HG03442 (cell line): ENCODE measurements around the gene GALNT16.
A peak's percentile ranks its signal among the peaks of the same experiment; 100 is the strongest.
"Not testable (repeated sequence)": the region's sequence is repeated elsewhere in the genome, so short reads cannot be mapped to it uniquely, and the experiment has no call there.

ENCODE experiments used
- ATAC-seq: cut with Tn5 transposase; IDR thresholded peaks from one replicate; pipeline ENCODE4 v1.9.1; 2021; ENCODE audit warnings: mild to moderate bottlenecking, moderate library complexity; ENCODE audit not compliant: unreplicated experiment

The GALNT16 gene

DNA sequence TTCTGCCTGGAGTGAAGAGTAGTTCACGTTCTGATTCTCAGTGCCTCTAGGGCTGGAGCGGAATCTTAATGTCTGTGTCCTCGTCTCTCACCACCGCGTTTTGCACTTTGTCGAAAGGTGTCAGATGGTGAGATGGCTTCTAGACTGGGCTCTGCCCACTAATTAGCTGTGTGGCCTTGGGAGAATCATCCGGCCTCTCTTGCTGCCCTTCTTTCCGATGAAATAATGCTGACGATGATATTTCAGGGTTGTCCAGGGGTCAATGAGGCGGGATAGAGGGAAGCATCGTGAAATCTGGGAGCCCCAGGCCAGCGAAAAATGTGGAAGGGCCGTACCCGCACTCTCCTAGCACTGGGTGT lies 811 bp upstream of the GALNT16 start:
- no peak for ATAC-seq

- no peak for ATAC-seq
Measured at GRCh38 chr14:69260190-69260860, 367 bp downstream of the GALNT16 start.

GRCh38 chr14:69260861-69261564 lies 1.1 kb downstream of the GALNT16 start:
- no peak for ATAC-seq

- no peak for ATAC-seq
Measured at GRCh38 chr14:69261761-69262331, 1.9 kb downstream of the GALNT16 start.

- no peak for ATAC-seq
Measured at GRCh38 chr14:69262516-69262915, 2.6 kb downstream of the GALNT16 start.

DNA sequence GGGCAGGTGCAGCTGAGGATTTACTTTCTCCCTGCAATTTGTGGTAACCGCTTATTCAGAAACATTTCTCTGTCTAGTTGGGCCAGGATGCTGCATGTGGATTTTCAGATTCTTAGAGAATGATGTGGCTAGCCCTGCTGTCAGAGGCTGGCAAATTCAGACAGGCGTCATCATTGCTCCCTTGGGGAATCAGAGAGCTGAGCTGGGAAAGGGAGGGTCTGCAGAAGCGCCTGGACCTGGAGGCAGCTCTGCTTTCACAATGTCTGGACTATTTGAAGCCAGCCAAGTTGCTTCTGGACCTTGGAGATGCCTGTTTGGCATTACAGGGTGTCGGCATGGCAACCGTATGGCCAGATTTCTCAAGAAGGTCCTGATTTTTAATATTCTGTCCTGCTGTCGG lies 3.4 kb downstream of the GALNT16 start:
- ATAC-seq: no peak

DNA sequence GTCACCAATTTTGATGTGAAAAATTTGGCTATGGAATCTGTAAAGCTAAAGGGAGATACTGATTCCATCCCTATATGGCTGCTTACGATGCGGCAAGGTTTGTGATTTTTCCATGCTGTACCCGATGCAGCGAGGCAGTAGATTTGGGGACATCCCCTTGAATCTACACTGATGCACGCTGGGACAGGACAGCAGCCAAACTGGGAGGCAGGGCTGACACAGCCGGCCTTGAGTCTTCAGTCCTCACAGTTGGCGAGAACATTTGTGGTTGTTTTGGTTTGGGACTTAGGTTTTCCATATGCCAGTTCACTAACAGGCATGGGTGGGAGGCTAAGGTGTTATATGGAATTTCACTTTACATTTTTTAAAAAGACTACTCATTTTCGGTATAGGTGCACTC lies 3.8 kb downstream of the GALNT16 start:
- no peak for ATAC-seq

- ATAC-seq: no peak
Measured at GRCh38 chr14:69266572-69267345, 6.8 kb downstream of the GALNT16 start.

DNA sequence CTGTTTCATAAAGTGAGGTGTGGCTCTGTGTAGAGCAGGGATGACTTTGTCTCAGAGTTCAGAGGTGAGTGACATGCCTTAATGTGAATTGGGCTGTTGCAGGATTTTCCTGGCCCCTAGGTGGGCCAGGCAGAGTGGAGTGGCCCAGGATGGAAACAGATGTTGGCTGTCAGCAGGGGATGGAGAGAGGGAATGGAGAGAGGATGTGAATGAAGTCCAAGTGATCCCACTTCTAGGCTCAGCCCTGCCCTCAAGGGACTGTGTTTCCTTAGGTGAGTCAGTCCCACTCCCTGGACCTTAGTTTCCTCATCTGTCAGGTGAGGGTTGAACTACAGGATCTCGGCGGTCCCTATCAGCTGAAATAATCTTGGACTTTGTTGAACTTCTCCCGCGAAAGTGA lies 7.5 kb downstream of the GALNT16 start:
- no peak for ATAC-seq

GRCh38 chr14:69268223-69268622 lies 8.3 kb downstream of the GALNT16 start:
- ATAC-seq: no peak

GRCh38 chr14:69268763-69269162 lies 8.8 kb downstream of the GALNT16 start:
- no peak for ATAC-seq

GRCh38 chr14:69269381-69269780 lies 9.4 kb downstream of the GALNT16 start:
- ATAC-seq: no peak

DNA sequence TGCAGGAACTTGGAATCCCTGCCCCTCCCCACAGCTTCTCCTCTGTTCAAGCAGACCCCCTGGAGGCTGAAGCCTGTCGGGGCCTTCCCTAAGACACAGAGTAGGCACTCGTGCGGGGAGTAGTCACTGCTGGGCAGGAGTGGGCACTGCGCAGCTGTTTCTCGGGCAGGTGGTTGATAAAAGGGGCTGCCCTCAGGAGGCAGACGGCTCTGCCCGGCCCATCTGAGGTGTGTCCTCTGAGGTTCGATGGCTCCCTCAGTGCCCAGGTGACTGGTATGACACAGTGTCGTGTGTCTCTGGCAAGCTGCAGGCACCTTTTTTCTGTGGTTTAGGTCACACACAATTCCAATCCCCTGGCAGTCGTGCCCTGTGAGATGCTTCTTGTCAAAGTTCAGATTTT lies 10.1 kb downstream of the GALNT16 start:
- no peak for ATAC-seq

- ATAC-seq: no peak
Measured at GRCh38 chr14:69270795-69271708, 11.1 kb downstream of the GALNT16 start.

DNA sequence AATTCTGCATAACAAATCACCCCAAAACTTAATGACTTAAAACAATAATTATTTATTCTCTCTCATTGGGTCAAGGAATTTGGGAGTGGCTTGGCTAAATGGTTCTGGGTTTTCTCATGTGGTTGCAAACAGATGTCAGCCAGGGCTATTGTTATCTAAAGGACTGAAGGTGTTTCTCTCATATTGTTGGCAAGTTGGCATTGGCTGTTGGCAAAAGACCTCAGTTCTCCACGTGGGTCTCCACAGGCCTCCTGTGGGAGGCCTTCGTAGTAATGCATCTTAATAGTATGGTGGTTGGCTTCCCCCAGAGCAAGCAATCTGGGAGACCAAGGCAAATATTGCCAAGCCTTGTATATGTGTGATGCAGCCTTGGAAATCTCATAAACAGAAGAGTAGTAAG lies 14.4 kb downstream of the GALNT16 start:
- ATAC-seq: no peak

- ATAC-seq: no peak
Measured at GRCh38 chr14:69275331-69275730, 15.4 kb downstream of the GALNT16 start.

GRCh38 chr14:69277356-69277755 lies 17.4 kb downstream of the GALNT16 start:
- ATAC-seq: not testable (repeated sequence)

DNA sequence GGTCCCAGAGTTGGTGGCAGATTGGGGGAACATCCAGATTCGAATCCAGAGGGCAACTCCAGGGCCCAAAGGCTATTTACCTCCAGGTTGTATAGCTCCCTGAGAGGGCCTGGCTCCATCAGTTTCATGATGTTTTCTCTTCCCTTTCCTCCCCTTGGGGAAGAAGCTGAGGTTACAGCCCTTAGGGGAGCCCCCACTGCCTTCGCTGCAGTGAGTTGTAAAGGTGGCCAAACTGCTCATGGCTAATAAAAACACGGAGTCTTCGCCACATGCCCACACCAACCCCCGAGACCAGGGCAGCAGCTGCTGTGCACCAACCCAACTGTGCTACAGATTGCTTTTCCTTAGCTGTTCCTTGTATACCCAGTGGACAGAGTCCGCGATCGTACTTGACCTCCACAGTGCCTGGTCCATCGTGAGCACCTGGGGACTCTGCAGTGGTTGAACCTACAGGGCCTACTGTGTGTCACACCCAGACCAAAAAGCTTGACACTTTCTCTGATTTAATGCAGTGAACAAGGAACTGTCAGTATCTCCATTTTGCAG lies 20.9 kb downstream of the GALNT16 start:
- no peak for ATAC-seq

DNA sequence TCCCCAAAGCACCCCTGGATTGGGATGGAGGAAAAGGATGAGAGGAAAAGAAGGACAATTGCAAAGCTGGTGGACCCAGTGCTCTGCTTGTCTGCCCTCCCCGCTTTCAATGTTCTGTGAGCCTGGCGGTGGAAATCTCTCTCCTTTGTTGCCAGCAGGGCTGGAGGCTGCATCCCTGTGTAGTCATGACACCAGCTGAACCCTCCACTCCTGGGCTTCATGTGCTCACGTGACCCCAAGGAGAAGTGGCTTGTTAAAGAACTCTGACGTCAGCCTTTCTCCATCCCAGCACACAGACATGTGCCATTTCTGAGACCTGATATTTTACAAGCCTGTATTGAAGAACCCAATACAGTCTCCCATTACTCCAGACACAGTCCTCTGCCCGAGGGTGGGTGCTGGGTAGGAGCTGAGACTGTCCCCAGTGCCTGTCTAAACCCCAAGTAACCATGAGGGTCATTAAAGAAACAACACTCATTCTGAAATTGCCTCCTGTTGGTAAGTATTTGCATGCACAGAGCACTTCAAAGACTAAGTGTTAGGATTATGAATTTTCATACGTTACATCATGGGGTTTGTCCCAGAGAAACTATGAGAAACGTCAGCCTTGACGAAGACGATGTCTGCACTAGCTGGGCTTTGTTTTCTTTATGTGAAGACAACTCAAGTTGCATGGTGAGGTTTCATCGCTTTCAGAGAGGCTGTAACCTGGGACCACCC lies 21.7 kb downstream of the GALNT16 start:
- peak; percentile 52 for ATAC-seq

- ATAC-seq: no peak
Measured at GRCh38 chr14:69282448-69282847, 22.5 kb downstream of the GALNT16 start.
